TTC549 (cell line): ENCODE data around the gene GALNT2.

Source experiments
- FAIRE-seq: peaks from 2 replicates; lab custom pipeline; 2012; peaks lifted over from hg19 to GRCh38; lab: Jason Lieb, UNC

GALNT2 gene

GRCh38 chr1:230303822-230304221, 236.8 kb downstream of the GALNT2 start:
- FAIRE-seq: no peak

DNA sequence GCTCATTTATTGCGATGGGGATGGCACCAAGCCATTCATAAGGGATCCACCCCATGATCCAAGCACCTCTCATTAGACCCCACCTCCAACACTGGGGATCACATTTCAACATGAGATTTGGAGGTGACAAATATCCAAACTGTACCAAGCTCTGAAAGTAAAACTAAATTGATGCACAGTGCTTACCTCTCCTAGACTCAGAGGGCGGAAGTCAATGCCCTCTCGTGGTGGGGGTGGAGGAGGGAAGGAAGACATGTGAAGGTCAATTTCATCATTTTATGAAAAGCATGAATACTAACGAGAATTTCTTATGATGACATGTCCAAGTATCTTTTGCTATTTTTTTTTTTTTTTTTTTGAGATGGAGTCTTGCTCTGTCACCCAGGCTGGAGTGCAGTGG, 239.1 kb downstream of the GALNT2 start:
- FAIRE-seq: no peak

DNA sequence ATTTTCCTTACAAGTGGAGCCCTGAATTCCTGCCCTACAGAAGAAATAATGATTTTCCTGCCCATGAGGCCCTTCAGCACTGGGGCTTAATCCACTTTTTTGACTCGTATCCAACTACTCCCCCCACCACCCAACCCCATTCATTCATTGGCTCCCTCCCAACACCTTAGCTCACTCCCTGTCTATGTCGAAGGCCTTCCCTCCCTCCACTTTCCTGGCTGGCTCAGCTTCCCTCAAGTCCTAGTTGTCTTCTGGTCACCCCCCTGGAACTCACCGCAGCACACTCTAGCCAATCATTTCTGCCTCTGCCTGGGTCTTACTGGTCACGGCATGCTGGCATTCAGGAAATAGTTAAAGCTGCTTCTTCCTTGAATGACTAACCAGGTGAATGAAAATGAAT, 240.2 kb downstream of the GALNT2 start:
- FAIRE-seq: no peak

GRCh38 chr1:230308039-230308438, 241.0 kb downstream of the GALNT2 start:
- no peak for FAIRE-seq

- no peak for FAIRE-seq
Measured at GRCh38 chr1:230308821-230309220, 241.8 kb downstream of the GALNT2 start.

DNA sequence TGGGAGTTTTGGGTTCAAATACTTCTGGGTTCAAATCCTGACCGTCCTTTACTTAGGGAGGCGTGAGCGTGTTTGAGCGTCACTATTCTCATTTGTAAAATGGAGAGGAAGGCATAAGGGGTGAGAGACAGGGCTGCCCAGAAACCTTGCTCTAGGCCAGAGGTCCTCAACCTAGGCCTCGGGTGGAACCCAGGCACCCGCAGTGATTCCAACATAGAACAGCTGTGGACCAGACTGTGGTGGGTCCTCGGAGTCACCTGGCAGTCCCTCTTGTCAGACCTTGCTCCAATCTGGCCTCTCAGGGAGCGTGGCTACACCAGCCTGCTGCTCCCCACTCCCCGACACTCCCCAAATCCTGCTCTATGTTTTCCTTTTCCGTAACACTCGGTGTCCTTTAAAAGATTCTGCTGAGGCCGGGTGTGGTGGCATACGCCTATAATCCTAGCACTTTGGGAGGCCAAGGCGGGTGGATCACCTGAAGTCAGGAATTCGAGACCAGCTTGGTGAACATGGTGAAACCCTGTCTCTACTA, 242.7 kb downstream of the GALNT2 start:
- FAIRE-seq: no peak

- peak; percentile 94 for FAIRE-seq
Measured at GRCh38 chr1:230310381-230311163, 243.5 kb downstream of the GALNT2 start.

DNA sequence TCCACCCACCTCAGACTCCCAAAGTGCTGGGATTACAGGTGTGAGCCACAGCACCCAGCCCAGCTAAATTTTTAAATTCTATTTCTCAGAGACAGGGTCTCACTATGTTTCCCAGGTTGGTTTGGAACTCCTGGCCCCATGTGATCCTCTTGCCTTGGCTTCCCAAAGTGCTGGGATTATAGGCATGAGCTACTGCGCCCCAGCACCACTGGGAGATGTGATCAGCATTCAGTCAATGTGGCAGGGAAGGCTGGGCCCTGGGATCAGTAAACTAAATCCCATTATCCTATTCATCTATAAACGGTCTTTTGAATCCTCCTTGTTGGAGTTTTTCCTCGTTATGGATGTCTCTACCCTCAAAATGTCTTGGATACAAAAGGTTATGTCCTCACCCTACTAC, 245.6 kb downstream of the GALNT2 start:
- FAIRE-seq: no peak

- FAIRE-seq: no peak
Measured at GRCh38 chr1:230313453-230314141, 246.6 kb downstream of the GALNT2 start.

- no peak for FAIRE-seq
Measured at GRCh38 chr1:230314142-230314470, 247.1 kb downstream of the GALNT2 start.

DNA sequence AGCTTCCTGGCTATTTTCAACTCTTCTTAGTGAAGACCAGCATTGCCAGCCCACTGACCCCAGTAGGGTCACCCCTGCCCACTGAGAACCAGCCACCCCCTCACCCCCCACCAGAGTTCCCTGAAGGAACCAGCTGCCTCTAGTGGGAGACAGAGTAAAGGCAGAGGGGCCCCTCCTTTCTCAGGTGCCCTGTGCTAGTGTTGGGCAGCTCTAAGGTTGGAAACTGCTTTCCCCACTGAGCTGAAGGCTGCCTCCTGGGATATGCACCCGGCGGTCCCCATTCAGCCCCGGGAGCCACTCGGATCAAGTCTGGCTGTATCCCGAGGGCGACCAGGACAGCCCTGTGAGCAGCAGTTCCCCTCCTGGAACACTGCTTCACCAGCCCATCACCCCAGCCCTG, 248.1 kb downstream of the GALNT2 start:
- no peak for FAIRE-seq

GRCh38 chr1:230316864-230317745, 250.1 kb downstream of the GALNT2 start:
- no peak for FAIRE-seq

DNA sequence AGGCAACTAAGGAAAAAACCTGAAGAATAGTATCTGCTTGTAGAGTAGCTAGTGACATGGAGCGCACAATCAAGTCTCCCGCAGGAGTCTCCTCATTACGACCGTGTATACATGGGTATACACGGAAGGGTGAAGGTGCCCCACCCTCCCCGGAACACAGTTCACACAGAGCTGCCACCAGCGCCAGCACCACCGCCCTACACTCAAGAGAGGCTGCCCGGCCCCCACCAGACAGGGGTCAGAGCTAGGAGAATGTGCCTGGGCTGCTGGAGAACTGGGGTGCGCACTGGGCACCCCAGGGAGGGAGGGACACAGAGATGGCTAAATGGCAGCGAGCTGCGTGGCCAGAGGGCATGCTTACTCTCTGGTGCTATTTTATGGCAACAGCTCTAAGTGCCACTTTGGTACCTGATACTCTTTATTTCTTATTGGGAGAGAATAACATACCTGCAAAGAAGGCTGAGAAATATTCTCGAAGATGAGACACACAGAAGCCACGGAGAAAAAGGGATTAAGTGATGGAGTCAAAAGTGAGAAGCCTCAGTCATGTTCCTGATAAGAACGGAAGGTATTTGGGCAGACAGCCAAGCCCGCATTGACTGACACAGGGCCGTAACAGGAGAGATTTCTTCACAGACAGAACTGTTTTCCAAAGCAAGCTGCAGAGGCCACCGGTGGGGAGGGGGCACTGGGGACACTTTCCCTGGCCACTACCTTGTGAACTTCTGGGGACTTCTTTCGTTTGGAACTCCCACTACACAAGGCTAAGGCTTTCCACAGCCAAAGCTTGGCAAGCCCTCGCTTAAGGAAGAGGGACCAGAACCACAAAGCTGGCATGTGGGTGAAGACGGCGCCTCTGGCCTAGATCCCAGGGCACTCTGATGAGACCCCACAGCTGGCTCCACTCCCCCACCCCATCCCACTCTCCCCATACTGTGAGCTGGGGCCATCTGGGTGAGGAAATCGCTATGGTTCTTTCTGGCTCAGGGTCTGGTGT, 251.1 kb downstream of the GALNT2 start:
- FAIRE-seq: no peak

- FAIRE-seq: no peak
Measured at GRCh38 chr1:230319014-230319747, 252.1 kb downstream of the GALNT2 start.

- FAIRE-seq: no peak
Measured at GRCh38 chr1:230320804-230321203, 253.8 kb downstream of the GALNT2 start.

GRCh38 chr1:230321341-230321740, 254.3 kb downstream of the GALNT2 start:
- no peak for FAIRE-seq

GRCh38 chr1:230321741-230322420, 254.8 kb downstream of the GALNT2 start:
- FAIRE-seq: no peak

GRCh38 chr1:230322421-230322756, 255.4 kb downstream of the GALNT2 start:
- no peak for FAIRE-seq

DNA sequence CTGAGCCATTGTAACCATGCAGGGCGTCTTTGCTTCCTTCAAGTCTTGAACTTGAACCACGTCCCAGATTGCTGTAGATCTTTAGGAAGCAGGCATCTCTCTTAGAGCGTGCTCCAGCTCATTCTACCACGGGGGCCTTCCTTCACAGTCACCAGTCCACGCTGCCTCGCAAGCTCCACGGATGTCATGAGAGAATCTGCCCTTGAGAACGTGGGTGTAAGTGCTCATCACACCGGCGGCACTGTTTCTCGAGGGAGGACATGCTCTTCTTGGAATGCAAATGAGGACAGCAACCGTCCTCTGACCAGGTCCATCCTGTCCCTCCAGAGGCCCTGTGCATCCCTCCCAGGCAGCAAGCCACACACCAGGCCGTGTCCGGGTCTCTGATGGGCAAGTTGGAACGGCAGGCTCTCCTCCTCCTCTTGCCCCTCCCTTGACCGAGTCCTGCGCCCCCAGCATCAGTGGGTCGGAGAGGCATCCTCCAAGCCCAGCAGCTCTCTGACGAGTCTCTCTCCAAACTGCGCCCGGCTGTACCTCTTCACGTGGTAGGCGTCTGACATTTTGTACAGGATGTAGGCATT, 256.0 kb downstream of the GALNT2 start:
- no peak for FAIRE-seq

DNA sequence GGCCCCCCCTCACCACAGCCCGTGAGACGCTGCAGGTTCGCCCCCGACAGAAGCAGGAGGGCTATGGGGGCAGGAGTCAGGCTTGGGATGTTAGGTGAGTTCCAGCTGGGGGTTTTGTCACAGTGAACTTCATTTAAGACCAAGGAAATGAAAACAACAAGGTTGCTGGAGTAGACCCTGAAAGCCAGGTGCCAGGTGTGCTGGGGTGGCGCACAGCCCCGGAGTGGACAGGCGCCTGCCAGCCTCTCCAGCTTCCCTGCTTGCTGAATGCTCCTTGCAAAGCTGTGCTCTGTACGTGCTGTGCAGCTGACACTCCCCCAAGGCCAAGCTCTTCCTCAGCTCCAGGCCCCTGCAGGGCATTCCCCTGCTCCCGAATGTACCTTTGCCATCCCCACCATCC, 256.6 kb downstream of the GALNT2 start:
- FAIRE-seq: no peak
